Osteoblast (primary cell): ENCODE measurements around the gene SCT. TPM values are rescaled to one million over a fixed set of nuclear protein-coding genes. Genes with fewer than 3 reads are reported as not detected.

Experiments used
- DNase-seq: peaks from one replicate; pipeline ENCODE4 v3.0.0; 2011; ENCODE audit warnings: low spot score, mixed read lengths; ENCODE audit not compliant: insufficient read length; ENCODE audit errors: missing footprints
- H2AFZ ChIP-seq: 2 replicates; pipeline ENCODE4 v1.6.0; 2011; ENCODE audit warnings: mild to moderate bottlenecking, low read length
- H3K27ac ChIP-seq: 2 replicates; pipeline ENCODE4 v1.5.1; 2011; ENCODE audit warnings: mild to moderate bottlenecking, low read depth, low read length, moderate library complexity
- H3K27me3 ChIP-seq: 2 replicates; pipeline ENCODE4 v1.6.0; 2012; ENCODE audit warnings: mild to moderate bottlenecking, control low read depth, inconsistent platforms, low read length, moderate library complexity; ENCODE audit not compliant: insufficient read depth
- H3K36me3 ChIP-seq: 2 replicates; pipeline ENCODE4 v1.5.1; 2011; ENCODE audit warnings: mild to moderate bottlenecking, low read length, control low read depth, moderate library complexity; ENCODE audit not compliant: insufficient read depth
- H3K4me1 ChIP-seq: 2 replicates; pipeline ENCODE4 v1.5.1; 2011; ENCODE audit warnings: mild to moderate bottlenecking, low read length, control low read depth, moderate library complexity; ENCODE audit not compliant: insufficient read depth
- H3K4me2 ChIP-seq: 2 replicates; pipeline ENCODE4 v1.6.0; 2011; ENCODE audit warnings: mild to moderate bottlenecking, low read length; ENCODE audit not compliant: insufficient read depth
- H3K4me3 ChIP-seq: fragments of 200-600 bp; sonication (generic); 3 replicates; pipeline ENCODE4 v1.5.1; 2012; ENCODE audit warnings: mild to moderate bottlenecking, low read length, inconsistent platforms; ENCODE audit not compliant: insufficient read depth
- H3K79me2 ChIP-seq: 2 replicates; pipeline ENCODE4 v1.6.0; 2012; ENCODE audit warnings: mild to moderate bottlenecking, low read length, control low read depth, inconsistent platforms; ENCODE audit not compliant: insufficient read depth
- H3K9me3 ChIP-seq: 2 replicates; pipeline ENCODE4 v1.5.1; 2011; ENCODE audit warnings: low read depth, low read length, control low read depth
- H4K20me1 ChIP-seq: 2 replicates; pipeline ENCODE4 v1.6.0; 2012; ENCODE audit warnings: mild to moderate bottlenecking, low read length, control low read depth; ENCODE audit not compliant: insufficient read depth
- CTCF ChIP-seq: IDR thresholded peaks from 2 replicates; pipeline ENCODE4 v1.5.1; 2011; ENCODE audit warnings: mild to moderate bottlenecking, low read depth, low read length, moderate library complexity; ENCODE audit errors: extremely low read depth
- total RNA-seq: library from RNA; depleted of rRNA; stranded (reverse); fragments of >200 nt; gene quantifications from 2 replicates; pipeline ENCODE4 v1.2.3, GENCODE V29; 2012

SCT gene
- total RNA-seq, 1 donor, result not detected

- TF ChIP-seq CTCF, result no peak
- no peaks in the 10 kb centered on the region for H3K9me3 ChIP-seq
Measured at GRCh38 chr11:623999-624704, 2.8 kb downstream of the SCT start.

DNA sequence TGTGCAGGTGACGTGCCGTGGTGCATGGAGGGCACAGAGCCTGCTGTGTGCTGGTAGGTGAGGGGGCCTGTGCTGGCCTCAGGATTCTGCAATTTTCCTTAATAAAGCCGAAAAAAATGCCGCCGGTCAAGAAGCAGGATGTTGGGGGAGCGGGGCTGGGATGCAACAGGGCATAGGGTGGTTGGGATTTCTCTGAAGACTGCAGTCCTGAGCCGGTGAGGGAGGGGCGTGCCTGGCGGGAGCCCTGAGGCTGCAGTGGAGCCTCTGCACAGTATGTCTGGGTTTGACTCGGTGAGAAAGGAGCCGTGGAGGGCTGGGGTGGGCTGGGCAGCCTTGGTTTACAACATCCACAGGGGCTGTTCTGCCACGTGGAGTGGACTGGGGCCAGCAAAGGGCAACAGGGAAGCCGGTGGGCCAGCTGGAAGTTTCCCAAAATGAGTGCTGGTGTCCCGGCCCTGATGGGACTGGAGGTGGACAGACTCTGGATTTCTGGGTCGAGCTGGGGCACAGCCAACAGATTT is 3.6 kb downstream of the SCT start:
- no peak overlapping the region for H3K4me2 ChIP-seq
- peaks cover 3% of the 10 kb centered on the region for H4K20me1 ChIP-seq
- no peak overlapping the region for H2AFZ ChIP-seq
- no peaks in the 10 kb centered on the region for H3K79me2 ChIP-seq
- no peaks in the 10 kb centered on the region for H3K36me3 ChIP-seq
- H3K27me3 ChIP-seq, result no peaks in the 10 kb centered on the region
- TF ChIP-seq CTCF, result no peak
- DNase-seq, result no peak
- no peaks in the 10 kb centered on the region for H3K9me3 ChIP-seq
- no peak overlapping the region for H3K4me3 ChIP-seq
- peaks cover 3% of the 10 kb centered on the region for H3K4me1 ChIP-seq
- H3K27ac ChIP-seq, result no peak overlapping the region

More at GRCh38 chr11:623999-624704, 2.8 kb downstream of the SCT start:
- Histone ChIP-seq H2AFZ (no peak overlapping the region), H3K4me1 (peaks cover 10% of the 10 kb centered on the region), H3K27ac (no peak overlapping the region), H3K4me2 (no peak overlapping the region), H4K20me1 (peaks cover 3% of the 10 kb centered on the region), H3K4me3 (no peak overlapping the region), H3K27me3 (no peaks in the 10 kb centered on the region), H3K79me2 (no peaks in the 10 kb centered on the region), H3K36me3 (no peaks in the 10 kb centered on the region)
- peak; percentile 94 for DNase-seq

GRCh38 chr11:621838-622237 is 5.1 kb downstream of the SCT start:
- Histone ChIP-seq H2AFZ (no peak overlapping the region), H3K27ac (no peak overlapping the region), H3K27me3 (no peaks in the 10 kb centered on the region), H3K9me3 (no peaks in the 10 kb centered on the region), H3K79me2 (no peaks in the 10 kb centered on the region), H3K4me2 (no peak overlapping the region), H3K36me3 (no peaks in the 10 kb centered on the region), H3K4me1 (no peaks in the 10 kb centered on the region), H4K20me1 (peaks cover 3% of the 10 kb centered on the region), H3K4me3 (no peak overlapping the region)
- TF ChIP-seq CTCF, result no peak
- DNase-seq, result no peak

GRCh38 chr11:620935-621814 is 5.8 kb downstream of the SCT start:
- Histone ChIP-seq H3K9me3 (no peaks in the 10 kb centered on the region), H3K27ac (no peak overlapping the region), H3K4me1 (peaks cover 2% of the 10 kb centered on the region), H3K36me3 (no peaks in the 10 kb centered on the region), H3K4me2 (no peak overlapping the region), H2AFZ (no peak overlapping the region), H3K4me3 (no peak overlapping the region), H4K20me1 (peaks cover 3% of the 10 kb centered on the region), H3K79me2 (no peaks in the 10 kb centered on the region), H3K27me3 (no peaks in the 10 kb centered on the region)
- DNase-seq, result no peak
- no peak for TF ChIP-seq CTCF
